Duodenal mucosa (tissue), 2 donors: ENCODE results near the gene HTR3A.
A peak's percentile ranks its signal among the peaks of the same experiment; 100 is the strongest.

ENCODE experiments used
- H3K27ac ChIP-seq: one replicate; pipeline ENCODE4 v1.7.0; 2013; ENCODE audit warnings: low read depth, low read length
- H3K27me3 ChIP-seq, 2 donors: one replicate each; pipeline ENCODE4 v1.7.0; 2013; ENCODE audit warnings: low read length in 2 of 2, control low read depth in 1 of 2; ENCODE audit not compliant: insufficient read depth in 2 of 2, control insufficient read depth in 1 of 2
- H3K36me3 ChIP-seq, 2 donors: one replicate each; pipeline ENCODE4 v1.7.0; 2013; ENCODE audit warnings: low read length in 2 of 2, control low read depth in 1 of 2; ENCODE audit not compliant: insufficient read depth in 2 of 2, control insufficient read depth in 1 of 2
- H3K4me1 ChIP-seq, 2 donors: one replicate each; pipeline ENCODE4 v1.7.0; 2013; ENCODE audit warnings: low read length in 2 of 2, control low read depth in 1 of 2; ENCODE audit not compliant: insufficient read depth in 2 of 2, control insufficient read depth in 1 of 2
- H3K4me3 ChIP-seq, 2 donors: one replicate each; pipeline ENCODE4 v1.7.0; 2013; ENCODE audit warnings: low read length in 2 of 2, low read depth in 1 of 2
- H3K9ac ChIP-seq, 2 donors: one replicate each; pipeline ENCODE4 v1.7.0; 2013; ENCODE audit warnings: low read length in 2 of 2, low read depth in 1 of 2
- H3K9me3 ChIP-seq, 2 donors: one replicate each; pipeline ENCODE4 v1.7.0; 2013; ENCODE audit warnings: low read length in 2 of 2, control low read depth in 1 of 2; ENCODE audit not compliant: control insufficient read depth in 1 of 2

Gene HTR3A

DNA sequence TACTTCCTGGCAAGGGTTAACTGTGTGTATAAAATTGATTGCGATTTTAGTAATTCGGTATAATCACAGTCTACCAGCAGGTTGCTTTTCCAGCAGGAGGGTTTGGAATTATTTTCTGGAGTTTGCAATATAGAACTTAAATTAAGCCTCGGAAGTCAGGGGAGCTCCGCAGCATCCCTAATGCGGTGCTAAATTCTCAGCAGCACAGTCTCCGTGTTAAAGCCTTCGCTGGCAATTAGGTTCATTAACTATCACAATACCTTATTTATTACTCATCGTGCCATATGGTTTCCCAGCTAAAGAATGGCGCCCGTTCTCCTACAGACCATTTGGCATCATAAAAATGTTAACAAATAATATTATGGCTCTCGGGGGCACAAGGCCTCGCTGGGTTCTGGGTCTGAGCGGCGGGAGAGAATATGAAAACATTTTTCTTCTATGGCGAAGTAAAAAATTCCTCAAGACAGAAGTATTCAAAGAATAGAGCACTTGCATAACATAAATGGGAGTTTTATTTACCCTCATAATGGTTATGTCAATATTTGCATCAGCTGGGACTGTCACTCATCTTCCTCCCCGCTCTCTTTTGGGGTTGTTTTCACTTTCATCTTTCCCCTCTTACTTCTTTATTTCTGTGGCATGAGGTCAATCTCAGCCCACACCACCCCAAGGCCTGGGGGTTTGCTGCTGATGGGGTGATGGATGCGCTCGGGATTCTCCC, 56.5 kb downstream of the HTR3A start:
- Histone ChIP-seq H3K27me3 (peaks cover 0 to 9% of the 10 kb centered on the region in 2 donors), H3K36me3 (no peaks in the 10 kb centered on the region), H3K27ac (no peak overlapping the region), H3K4me1 (peaks cover 3 to 4% of the 10 kb centered on the region in 2 donors), H3K4me3 (no peak overlapping the region), H3K9ac (no peak overlapping the region), H3K9me3 (no peaks in the 10 kb centered on the region)

DNA sequence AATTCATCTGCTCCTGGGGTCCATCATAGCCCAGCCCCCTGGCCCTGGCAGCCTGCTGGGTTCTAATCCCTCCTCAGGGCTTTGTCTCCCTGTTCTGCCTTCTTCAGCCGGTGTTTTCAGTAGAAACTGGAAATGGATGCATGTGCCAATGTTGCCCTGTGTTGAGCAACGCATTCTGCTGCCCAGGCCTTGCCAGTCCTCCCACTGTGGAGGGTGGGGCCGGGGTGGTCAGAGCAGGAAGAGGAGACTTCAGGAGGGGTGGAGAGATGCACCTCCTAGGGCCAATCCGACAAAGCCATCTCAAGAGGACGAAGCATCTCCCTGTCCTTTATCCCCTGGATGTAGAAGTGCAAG, 57.0 kb downstream of the HTR3A start:
- Histone ChIP-seq H3K4me3 (no peak overlapping the region), H3K9me3 (no peaks in the 10 kb centered on the region), H3K9ac (no peak overlapping the region), H3K27ac (no peak overlapping the region), H3K27me3 (peaks cover 0 to 9% of the 10 kb centered on the region in 2 donors), H3K36me3 (no peaks in the 10 kb centered on the region), H3K4me1 (peaks cover 4 to 7% of the 10 kb centered on the region in 2 donors)

DNA sequence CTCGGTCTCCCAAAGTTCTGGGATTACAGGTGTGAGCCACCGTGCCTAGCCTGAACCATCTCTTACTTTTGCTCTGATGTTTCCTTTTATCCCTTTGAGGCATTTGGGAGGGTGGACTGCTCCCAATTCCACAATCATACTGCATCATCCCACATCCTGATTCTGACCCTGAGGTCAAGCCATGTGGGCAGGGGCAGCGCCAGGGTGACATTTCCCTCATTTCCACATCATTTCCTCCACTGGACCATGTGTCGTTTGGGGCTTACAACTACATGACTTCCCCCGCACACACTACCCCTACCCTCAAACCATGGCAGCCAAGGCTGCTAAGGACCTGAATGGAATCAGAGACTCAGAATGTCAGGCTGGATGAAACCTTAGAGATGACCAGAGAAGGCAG, 58.2 kb downstream of the HTR3A start:
- Histone ChIP-seq H3K9me3 (no peaks in the 10 kb centered on the region), H3K9ac (no peak overlapping the region), H3K4me1 (peaks cover 4 to 7% of the 10 kb centered on the region in 2 donors), H3K4me3 (no peak overlapping the region), H3K36me3 (no peaks in the 10 kb centered on the region), H3K27ac (no peak overlapping the region), H3K27me3 (peaks cover 0 to 9% of the 10 kb centered on the region in 2 donors)

DNA sequence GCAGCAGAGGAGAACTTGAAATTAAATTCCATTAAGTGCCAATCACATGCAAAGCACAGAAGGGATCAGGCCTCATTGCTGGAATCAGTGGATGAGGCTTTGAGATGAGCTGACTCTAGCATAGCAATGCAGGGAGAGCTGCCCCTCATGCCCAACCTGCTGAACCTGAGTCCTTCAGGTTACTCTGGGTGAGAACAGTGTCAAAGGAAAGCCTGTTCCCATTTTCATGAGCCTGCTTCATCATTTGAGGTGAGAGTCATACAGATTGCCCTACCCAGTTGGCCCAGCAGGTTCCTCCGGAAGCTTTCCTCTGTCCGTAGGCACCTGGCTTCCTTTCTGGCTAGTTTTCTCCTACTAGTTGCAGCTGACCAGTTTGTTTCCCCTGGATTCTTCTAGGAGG, 58.7 kb downstream of the HTR3A start:
- Histone ChIP-seq H3K9me3 (no peaks in the 10 kb centered on the region), H3K27me3 (peaks cover 0 to 5% of the 10 kb centered on the region in 2 donors), H3K36me3 (no peaks in the 10 kb centered on the region), H3K27ac (no peak overlapping the region), H3K9ac (no peak overlapping the region), H3K4me3 (no peak overlapping the region), H3K4me1 (peaks cover 4 to 7% of the 10 kb centered on the region in 2 donors)

GRCh38 chr11:114034956-114035355, 60.0 kb downstream of the HTR3A start:
- Histone ChIP-seq H3K27me3 (no peaks in the 10 kb centered on the region), H3K4me1 (peaks cover 4 to 10% of the 10 kb centered on the region in 2 donors), H3K36me3 (no peaks in the 10 kb centered on the region), H3K9ac (no peak overlapping the region), H3K9me3 (no peaks in the 10 kb centered on the region), H3K4me3 (no peak overlapping the region), H3K27ac (no peak overlapping the region)

DNA sequence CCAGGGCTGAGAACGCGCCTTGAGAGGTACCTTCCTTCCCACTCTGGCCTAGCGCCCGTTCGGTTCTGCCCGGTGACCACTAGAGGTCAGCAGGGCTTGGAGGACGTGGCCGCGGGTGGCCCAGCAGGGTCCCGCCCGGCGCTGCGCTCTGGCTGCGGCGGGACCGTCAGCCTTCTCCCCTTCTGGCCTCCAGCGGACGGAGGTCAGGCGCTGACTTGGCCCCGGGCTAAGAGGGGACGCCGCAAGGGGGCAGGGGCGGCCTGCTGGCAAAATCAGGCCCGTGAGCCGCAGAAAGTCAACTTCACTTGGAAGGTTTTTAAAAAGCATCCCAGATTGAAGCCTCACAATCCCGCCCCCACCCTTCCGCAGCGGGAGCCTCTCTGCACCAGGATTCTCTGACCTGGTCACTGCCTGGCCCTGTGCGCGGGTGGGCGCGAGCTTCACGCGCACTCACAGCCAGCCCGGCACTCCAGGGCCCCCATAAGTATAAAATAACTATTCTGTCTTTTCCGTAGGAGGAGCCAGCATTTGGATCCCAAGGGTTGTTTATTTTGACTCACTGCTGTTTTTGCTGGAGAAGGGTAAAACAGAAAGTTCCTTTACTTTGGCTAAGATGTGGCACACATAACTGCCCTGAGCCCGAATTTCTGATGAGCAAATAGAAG, 61.4 kb downstream of the HTR3A start:
- Histone ChIP-seq H3K4me3 (peak overlapping the region; percentile 22 to 56), H3K36me3 (no peaks in the 10 kb centered on the region), H3K9ac (no peak overlapping the region), H3K27ac (no peak overlapping the region), H3K27me3 (no peaks in the 10 kb centered on the region), H3K9me3 (no peaks in the 10 kb centered on the region), H3K4me1 (peaks cover 8 to 20% of the 10 kb centered on the region in 2 donors)

GRCh38 chr11:114036958-114037357, 62.0 kb downstream of the HTR3A start:
- H3K9me3 ChIP-seq, result no peaks in the 10 kb centered on the region
- no peak overlapping the region for H3K4me3 ChIP-seq
- no peaks in the 10 kb centered on the region for H3K36me3 ChIP-seq
- H3K27me3 ChIP-seq, result no peaks in the 10 kb centered on the region
- no peak overlapping the region for H3K27ac ChIP-seq
- H3K4me1 ChIP-seq, result peaks cover 8 to 21% of the 10 kb centered on the region in 2 donors
- H3K9ac ChIP-seq, result no peak overlapping the region

- Histone ChIP-seq H3K27ac (no peak overlapping the region), H3K27me3 (no peaks in the 10 kb centered on the region)
Measured at GRCh38 chr11:114039551-114039950, 64.6 kb downstream of the HTR3A start.

More at GRCh38 chr11:114039551-114039950, 64.6 kb downstream of the HTR3A start:
- H3K4me1 ChIP-seq, result peaks cover 12 to 33% of the 10 kb centered on the region in 2 donors
- H3K4me3 ChIP-seq, result no peak overlapping the region
- no peaks in the 10 kb centered on the region for H3K36me3 ChIP-seq
- no peaks in the 10 kb centered on the region for H3K9me3 ChIP-seq
- no peak overlapping the region for H3K9ac ChIP-seq
